GM12873 (cell line): ENCODE results near the gene MT1B.

Experiments used
- CTCF ChIP-seq: IDR thresholded peaks from 2 replicates; pipeline ENCODE4 v1.5.1; 2012; ENCODE audit warnings: low read depth, mild to moderate bottlenecking, moderate library complexity, low read length, control low read depth; ENCODE audit not compliant: insufficient read depth; ENCODE audit errors: missing control alignments

Gene MT1B

DNA sequence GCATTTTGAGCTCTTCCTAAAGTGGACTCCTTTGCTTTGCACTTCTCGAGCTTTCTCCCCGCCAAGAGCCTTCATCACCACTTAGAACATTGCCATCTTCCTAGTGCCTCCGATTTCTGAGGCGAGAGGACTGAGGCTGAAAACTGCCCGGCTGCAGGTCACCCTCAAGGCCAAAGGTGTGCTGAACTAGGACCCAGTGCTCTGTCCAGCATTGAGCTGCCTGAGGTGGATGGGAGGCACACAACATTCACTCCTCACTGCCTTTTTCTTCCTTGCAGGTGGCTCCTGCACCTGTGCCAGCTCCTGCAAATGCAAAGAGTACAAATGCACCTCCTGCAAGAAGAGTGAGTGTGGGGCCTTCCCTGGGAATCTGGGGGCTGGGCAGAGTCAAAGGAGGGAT, 7.9 kb upstream of the MT1B start:
- no peak for TF ChIP-seq CTCF

DNA sequence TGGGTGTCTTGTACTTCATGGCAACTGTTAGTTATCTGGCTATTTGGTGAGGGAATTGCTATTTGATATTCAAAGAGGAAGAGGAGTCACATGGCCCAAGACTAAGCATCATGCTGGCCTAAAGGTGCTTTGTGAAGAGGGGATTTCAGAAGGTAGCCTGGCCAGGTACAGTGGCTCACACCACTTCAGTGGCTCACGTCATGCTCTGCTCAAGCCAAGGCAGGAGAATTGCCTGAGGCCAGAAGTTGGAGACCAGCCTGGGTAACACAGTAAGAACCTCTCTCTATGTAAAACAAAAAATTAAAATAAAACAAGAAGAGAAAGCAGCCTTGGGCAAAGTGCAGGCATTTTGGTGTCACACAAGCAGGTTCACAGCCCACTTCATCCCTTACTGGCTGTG, 6.4 kb upstream of the MT1B start:
- TF ChIP-seq CTCF: no peak

- TF ChIP-seq CTCF: no peak
Observed at GRCh38 chr16:56645838-56646237, 5.8 kb upstream of the MT1B start.

DNA sequence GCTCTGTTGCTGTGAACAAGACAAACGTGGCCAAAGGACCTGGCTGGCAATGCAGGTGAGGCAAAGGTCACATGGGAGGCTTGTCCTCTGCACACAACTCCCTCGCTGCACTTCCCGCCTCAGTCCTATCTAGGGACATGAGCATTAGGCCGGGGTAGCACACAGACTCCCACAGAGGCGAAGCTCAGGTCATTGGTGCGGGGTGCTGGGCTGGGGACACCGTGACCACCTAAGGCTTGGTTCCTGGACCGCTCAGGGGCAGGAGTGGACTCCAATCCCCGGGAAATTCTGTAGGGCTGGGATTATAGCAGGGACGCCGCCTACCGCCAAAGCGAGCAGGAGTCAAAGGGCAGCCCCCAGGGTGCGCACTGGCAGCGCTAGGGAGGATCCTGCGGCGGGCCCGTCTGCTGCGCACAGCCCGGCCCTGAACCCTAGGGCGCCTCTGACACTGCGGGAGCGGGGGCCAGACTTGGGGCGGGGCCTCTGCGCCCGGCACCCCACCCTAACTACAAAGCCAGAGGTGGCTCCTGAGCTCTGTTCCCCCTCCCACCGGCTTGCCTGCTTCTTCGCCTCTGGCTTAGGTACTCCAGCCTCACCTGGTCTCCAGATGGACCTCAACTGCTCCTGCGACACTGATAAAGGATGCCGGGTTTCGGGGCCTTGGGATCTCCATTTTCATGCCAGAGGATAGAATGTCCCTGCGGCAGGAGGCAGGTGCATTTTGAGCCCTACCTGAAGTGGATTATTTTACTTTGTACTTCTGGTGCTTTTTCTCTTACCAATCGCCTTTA, 3.9 kb upstream of the MT1B start:
- TF ChIP-seq CTCF: no peak

DNA sequence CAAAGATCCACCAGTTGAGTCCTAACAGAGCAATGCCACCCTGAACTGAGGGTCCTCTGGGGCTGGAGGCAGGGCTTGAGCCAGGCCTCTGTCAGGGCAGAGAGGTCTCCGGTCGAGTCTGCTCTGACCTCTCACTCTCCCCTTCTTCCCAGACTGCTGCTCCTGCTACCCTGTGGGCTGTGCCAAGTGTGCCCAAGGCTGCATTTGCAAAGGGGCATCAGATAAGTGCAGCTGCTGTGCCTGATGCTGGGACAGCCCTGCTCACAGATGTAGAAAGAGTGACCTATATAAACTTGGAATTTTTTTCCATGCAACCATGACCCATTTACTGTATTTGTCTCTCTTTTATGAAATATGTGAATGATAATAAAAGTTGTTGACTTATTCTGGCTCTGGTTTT, 2.4 kb upstream of the MT1B start:
- no peak for TF ChIP-seq CTCF

GRCh38 chr16:56649820-56650219, 1.9 kb upstream of the MT1B start:
- TF ChIP-seq CTCF: no peak

- no peak for TF ChIP-seq CTCF
Observed at GRCh38 chr16:56652600-56652999, 914 bp downstream of the MT1B start.
